H1 (cell line): ENCODE data around the gene JPH3. TPM values are rescaled to one million over a fixed set of nuclear protein-coding genes. Genes with fewer than 3 reads are reported as not detected.

Experiments
- CTCF ChIA-PET: fragments of 300-600 bp; sonication (Branson Sonifier 250); formaldehyde crosslinking; loops from one replicate; lab custom pipeline; 2021; ENCODE audit not compliant: partially characterized antibody; lab: Charles Lee
- POLR2A ChIA-PET: fragments of 300-600 bp; sonication (Branson Sonifier 250); formaldehyde crosslinking; loops from one replicate; lab custom pipeline; 2021; ENCODE audit warnings: inconsistent platforms; ENCODE audit not compliant: partially characterized antibody; lab: Charles Lee
- DNase-seq, 2 experiments: peaks; one replicate each; pipeline versions ENCODE4 v3.0.0 to v3.0.0-alpha.2; 2010 to 2022; ENCODE audit warnings: low spot score in 2 of 2, low read depth in 1 of 2, mixed read lengths in 1 of 2
- FAIRE-seq: peaks from 2 replicates; lab custom pipeline; 2011; peaks lifted over from hg19 to GRCh38; lab: Jason Lieb, UNC
- H2AFZ ChIP-seq: 2 replicates; pipeline ENCODE4 v1.8.1; 2012; ENCODE audit warnings: low read length, inconsistent platforms
- H2AK5ac ChIP-seq: 2 replicates; pipeline ENCODE4 v1.6.1; 2013; ENCODE audit warnings: low read depth, low read length
- H2BK120ac ChIP-seq: replicated peaks from 2 replicates; pipeline ENCODE3; 2013; ENCODE audit warnings: low read depth, low read length, inconsistent platforms
- H2BK12ac ChIP-seq: 2 replicates; pipeline ENCODE4 v1.6.1; 2013; ENCODE audit warnings: low read depth, low read length
- H2BK15ac ChIP-seq: 2 replicates; pipeline ENCODE4 v1.6.1; 2013; ENCODE audit warnings: low read length
- H2BK20ac ChIP-seq: 2 replicates; pipeline ENCODE4 v1.6.1; 2013; ENCODE audit warnings: low read length
- H2BK5ac ChIP-seq: 2 replicates; pipeline ENCODE4 v1.6.1; 2013; ENCODE audit warnings: low read depth, low read length
- H3K14ac ChIP-seq: 2 replicates; pipeline ENCODE4 v1.6.1; 2013; ENCODE audit warnings: inconsistent platforms; ENCODE audit not compliant: insufficient read length
- H3K18ac ChIP-seq: 2 replicates; pipeline ENCODE4 v1.6.1; 2013; ENCODE audit warnings: low read length; ENCODE audit errors: extremely low read depth
- H3K23ac ChIP-seq: 2 replicates; pipeline ENCODE4 v1.6.1; 2013; ENCODE audit warnings: inconsistent platforms; ENCODE audit not compliant: insufficient read length
- H3K23me2 ChIP-seq: 2 replicates; pipeline ENCODE4 v1.6.1; 2013; ENCODE audit warnings: low read depth, low read length
- H3K27ac ChIP-seq: 2 replicates; pipeline ENCODE4 v1.6.1; 2011; ENCODE audit warnings: low read depth, low read length, inconsistent platforms
- H3K27me3 ChIP-seq, 4 experiments: replicated peaks in 1 of 4; 1 replicate in 1 of 4; 2 replicates in 3 of 4; pipeline versions ENCODE4 v1.6.1 to v1.8.1; 2011 to 2013; ENCODE audit warnings: low read length in 3 of 4, mild to moderate bottlenecking in 3 of 4, inconsistent platforms in 2 of 4, mixed read lengths in 2 of 4, moderate library complexity in 1 of 4; ENCODE audit not compliant: control insufficient read depth in 3 of 4, insufficient read depth in 3 of 4; ENCODE audit errors: extremely low read depth in 1 of 4
- H3K36me3 ChIP-seq, 4 experiments: 2 replicates each; pipeline versions ENCODE4 v1.6.1 to v1.8.1; 2011 to 2013; ENCODE audit warnings: mild to moderate bottlenecking in 4 of 4, low read length in 3 of 4, moderate library complexity in 2 of 4, control low read depth in 1 of 4, inconsistent platforms in 1 of 4; ENCODE audit not compliant: insufficient read depth in 4 of 4, control insufficient read depth in 2 of 4
- H3K4ac ChIP-seq: replicated peaks from 2 replicates; pipeline ENCODE3; 2013; ENCODE audit warnings: low read length, low read depth, mixed read lengths, inconsistent platforms; ENCODE audit not compliant: insufficient read length
- H3K4me1 ChIP-seq, 4 experiments: replicated peaks in 1 of 4; 1 replicate in 1 of 4; 2 replicates in 3 of 4; pipeline versions ENCODE4 v1.6.1 to v1.8.1; 2011 to 2013; ENCODE audit warnings: low read length in 3 of 4, inconsistent platforms in 2 of 4, mixed read lengths in 1 of 4; ENCODE audit not compliant: insufficient read depth in 4 of 4, control insufficient read depth in 3 of 4
- H3K4me2 ChIP-seq, 2 experiments: 2 replicates each; pipeline versions ENCODE4 v1.6.1 to v1.8.1; 2011 to 2013; ENCODE audit warnings: low read depth in 2 of 2, low read length in 2 of 2, control low read depth in 1 of 2, inconsistent platforms in 1 of 2, mild to moderate bottlenecking in 1 of 2; ENCODE audit not compliant: insufficient read depth in 1 of 2
- H3K4me3 ChIP-seq, 4 experiments: fragments of 200-600, 300-600 bp in 1 of 4; sonication (generic), shearing (Covaris generic), sonication (Bioruptor Twin) in 1 of 4; 2 replicates each; pipeline versions ENCODE4 v1.5.1 to v1.8.1; 2011 to 2016; ENCODE audit warnings: low read length in 4 of 4, low read depth in 3 of 4, control low read depth in 2 of 4, inconsistent platforms in 2 of 4, mild to moderate bottlenecking in 2 of 4, mixed read lengths in 1 of 4, moderate library complexity in 1 of 4; ENCODE audit not compliant: insufficient read depth in 2 of 4; ENCODE audit errors: extremely low read depth in 1 of 4
- H3K56ac ChIP-seq: replicated peaks from 2 replicates; pipeline ENCODE3; 2013; ENCODE audit warnings: low read depth, mild to moderate bottlenecking, mixed read lengths, low read length, inconsistent platforms; ENCODE audit not compliant: insufficient read length
- H3K79me1 ChIP-seq: 2 replicates; pipeline ENCODE4 v1.6.1; 2013; ENCODE audit warnings: low read depth, low read length, control low read depth
- H3K79me2 ChIP-seq, 2 experiments: 2 replicates each; pipeline versions ENCODE4 v1.6.1 to v1.8.1; 2012 to 2013; ENCODE audit warnings: low read length in 2 of 2, mild to moderate bottlenecking in 2 of 2, inconsistent platforms in 1 of 2; ENCODE audit not compliant: insufficient read depth in 2 of 2, control insufficient read depth in 1 of 2
- H3K9ac ChIP-seq, 4 experiments: replicated peaks in 1 of 4; 1 replicate in 1 of 4; 2 replicates in 3 of 4; pipeline versions ENCODE4 v1.6.1 to v1.8.1; 2011 to 2013; ENCODE audit warnings: low read depth in 3 of 4, low read length in 3 of 4, control low read depth in 2 of 4, mild to moderate bottlenecking in 2 of 4, moderate library complexity in 2 of 4, inconsistent platforms in 1 of 4; ENCODE audit errors: extremely low read depth in 1 of 4
- H3K9me3 ChIP-seq, 2 experiments: 2 replicates each; pipeline versions ENCODE4 v1.6.1 to v1.8.1; 2012 to 2013; ENCODE audit warnings: mild to moderate bottlenecking in 2 of 2, moderate library complexity in 2 of 2, control low read depth in 1 of 2, inconsistent platforms in 1 of 2, low read depth in 1 of 2, low read length in 1 of 2, mixed read lengths in 1 of 2; ENCODE audit not compliant: insufficient read depth in 2 of 2
- H4K20me1 ChIP-seq, 2 experiments: replicated peaks in 1 of 2; 2 replicates each; pipeline versions ENCODE3 to v1.8.1; 2011 to 2013; ENCODE audit warnings: inconsistent platforms in 2 of 2, low read length in 2 of 2, mild to moderate bottlenecking in 1 of 2; ENCODE audit not compliant: insufficient read depth in 2 of 2, control insufficient read depth in 1 of 2
- H4K5ac ChIP-seq: 2 replicates; pipeline ENCODE4 v1.6.1; 2013; ENCODE audit warnings: low read length, low read depth, mixed read lengths, inconsistent platforms; ENCODE audit not compliant: insufficient read length
- H4K8ac ChIP-seq: 2 replicates; pipeline ENCODE4 v1.8.0; 2013; ENCODE audit warnings: mild to moderate bottlenecking, moderate library complexity, low read length, inconsistent platforms; ENCODE audit not compliant: insufficient read depth; ENCODE audit errors: extremely low read depth
- H4K91ac ChIP-seq: replicated peaks from 2 replicates; pipeline ENCODE3; 2013; ENCODE audit warnings: low read length, mixed read lengths, inconsistent platforms; ENCODE audit not compliant: insufficient read length
- CBX5 ChIP-seq: fragments of 300-800, 300-1000 bp; sonication (generic); IDR thresholded peaks from 2 replicates; pipeline ENCODE4 v1.7.1; 2016; ENCODE audit warnings: antibody characterized with exemption, low read length, low read depth
- CTCF ChIP-seq, 3 experiments: IDR thresholded peaks; 1 replicate in 2 of 3; 2 replicates in 1 of 3; pipeline versions ENCODE4 v1.5.1 to v1.6.1; 2011; ENCODE audit warnings: low read length in 3 of 3, mild to moderate bottlenecking in 3 of 3, inconsistent platforms in 2 of 3, low read depth in 1 of 3, moderate library complexity in 1 of 3; ENCODE audit not compliant: insufficient read depth in 1 of 3; ENCODE audit errors: control extremely low read depth in 1 of 3
- FOSL1 ChIP-seq: IDR thresholded peaks from 2 replicates; pipeline ENCODE4 v1.6.1; 2011; ENCODE audit warnings: mild to moderate bottlenecking, low read depth, low read length, moderate library complexity; ENCODE audit not compliant: insufficient read depth
- HDAC6 ChIP-seq: IDR thresholded peaks from one replicate; pipeline ENCODE4 v1.7.1; 2012; ENCODE audit warnings: low read depth, mild to moderate bottlenecking, inconsistent platforms, low read length, moderate library complexity
- JUN ChIP-seq: IDR thresholded peaks from 2 replicates; pipeline ENCODE4 v1.6.1; 2011; ENCODE audit warnings: low read depth, mild to moderate bottlenecking, improper control_type of control experiment, low read length
- KDM1A ChIP-seq: fragments of 200-600, 300-600 bp; sonication (generic); IDR thresholded peaks from 2 replicates; pipeline ENCODE4 v1.7.1; 2016; ENCODE audit warnings: mild to moderate bottlenecking, low read length, borderline replicate concordance
- TCF12 ChIP-seq: IDR thresholded peaks from 2 replicates; pipeline ENCODE4 v1.6.1; 2011; ENCODE audit warnings: low read depth, mild to moderate bottlenecking, low read length
- TEAD4 ChIP-seq: IDR thresholded peaks from 2 replicates; pipeline ENCODE4 v1.6.1; 2012; ENCODE audit warnings: low read depth, low read length, inconsistent platforms, mixed read lengths
- WGBS, 2 experiments: shearing (Covaris generic) in 1 of 2; methylation state at CpG; one replicate each; pipeline versions ENCODE4 v1.1.6 to v1.1.7; 2013 to 2015; ENCODE audit warnings: low lambda C conversion rate in 2 of 2, mixed read lengths in 2 of 2, inconsistent platforms in 1 of 2, low coverage in 1 of 2, missing lambda C conversion rate in 1 of 2; ENCODE audit not compliant: insufficient replicate concordance in 2 of 2, insufficient coverage in 1 of 2, insufficient read length in 1 of 2; ENCODE audit errors: extremely low coverage in 1 of 2, missing lambda C conversion rate in 1 of 2; 5-methylcytosine and 5-hydroxymethylcytosine counted together
- polyA plus RNA-seq, 7 experiments: library from polyadenylated mRNA; depleted of rRNA in 3 of 7; stranded (reverse) in 5 of 7; unstranded in 2 of 7; fragments of >200 nt in 5 of 7; fragments of 200-250 nt in 2 of 7; gene quantifications; 1 replicate in 5 of 7; 2 replicates in 1 of 7; 4 replicates in 1 of 7; pipeline versions ENCODE4 v1.2.1 to v1.2.3, GENCODE V29; 2011 to 2013; ENCODE audit warnings: missing spikeins in 2 of 7, mixed read lengths in 2 of 7
- total RNA-seq: library from RNA; stranded (reverse); fragmentation: NEBNext Ultra II Directional; extraction: Animal tissue kit (Norgen Biotek cat#: 25700); gene quantifications from 2 replicates; pipeline ENCODE4 v1.2.1, GENCODE V29; 2021
- TF ChIP-seq, protein P1 (sequence below): IDR thresholded peaks from 2 replicates; pipeline ENCODE4 v1.6.1; 2011; ENCODE audit warnings: low read depth, mild to moderate bottlenecking, low read length; ENCODE audit not compliant: insufficient read depth

JPH3 gene
- total and polyA plus RNA-seq, 2 of the 8 experiments (the other 6 are each of a cell fraction or from before 2014, with no cell fraction given), result 10.3 to 28.3 TPM

GRCh38 chr16:87735270-87736007 is 133.1 kb downstream of the JPH3 start:
- H2AFZ ChIP-seq, result no peak overlapping the region
- no peaks in the 10 kb centered on the region for H3K9me3 ChIP-seq
- 91% methylated on average over 19 of the region's 23 CpGs; no CpG with 5 or more reads in 1 of the 2 experiments for WGBS, 2 experiments
- H3K23ac ChIP-seq, result no peak overlapping the region
- H3K56ac ChIP-seq, result no peak overlapping the region
- ChIA-PET CTCF (interaction anchor here (0.6 to 1.1 kb wide), 4 partner anchors 30 to 137 kb away, joined by 3 read pairs; no protein-coding TSS in a partner anchor), POLR2A (interaction anchor here (5.4 kb wide), 1 partner anchor 13 kb away, joined by 39 read pairs; no protein-coding TSS in a partner anchor)
- FAIRE-seq (no peak), DNase-seq (no peak)
- no peak overlapping the region for H3K4me3 ChIP-seq
- peaks cover 7% of the 10 kb centered on the region; the same call in 1 of the 2 replicates for H3K23me2 ChIP-seq
- H2BK15ac ChIP-seq, result no peak overlapping the region
- H3K4me1 ChIP-seq, result peaks cover 0 to 2% (median under 1%) of the 10 kb centered on the region in 4 experiments; a peak in 2 of 7 replicates
- peaks cover 17% of the 10 kb centered on the region for H3K79me1 ChIP-seq
- H3K27ac ChIP-seq, result no peak overlapping the region
- H2BK12ac ChIP-seq, result no peak overlapping the region
- no peak overlapping the region for H2BK5ac ChIP-seq
- no peak overlapping the region for H2AK5ac ChIP-seq
- H4K91ac ChIP-seq, result no peak overlapping the region
- peaks cover 4 to 37% of the 10 kb centered on the region in 2 experiments; a peak in 3 of 4 replicates for H3K79me2 ChIP-seq
- H3K9ac ChIP-seq, result no peak overlapping the region
- no peak overlapping the region for H3K14ac ChIP-seq
- no peak overlapping the region for H2BK20ac ChIP-seq
- H3K18ac ChIP-seq, result no peak overlapping the region
- no peaks in the 10 kb centered on the region for H3K27me3 ChIP-seq
- peaks cover 15 to 27% of the 10 kb centered on the region in 2 experiments for H4K20me1 ChIP-seq
- no peak overlapping the region for H4K5ac ChIP-seq
- no peak overlapping the region for H2BK120ac ChIP-seq
- H3K4ac ChIP-seq, result no peak overlapping the region
- peaks cover 0 to 13% (median 4%) of the 10 kb centered on the region in 4 experiments; a peak in 5 of 8 replicates for H3K36me3 ChIP-seq
- no peak overlapping the region for H4K8ac ChIP-seq
- no peak overlapping the region for H3K4me2 ChIP-seq
- TF ChIP-seq, protein P1, sequence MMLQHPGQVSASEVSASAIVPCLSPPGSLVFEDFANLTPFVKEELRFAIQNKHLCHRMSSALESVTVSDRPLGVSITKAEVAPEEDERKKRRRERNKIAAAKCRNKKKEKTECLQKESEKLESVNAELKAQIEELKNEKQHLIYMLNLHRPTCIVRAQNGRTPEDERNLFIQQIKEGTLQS, result no peak
- no peak for TF ChIP-seq KDM1A
- TF ChIP-seq CBX5, result no peak
- no peak for TF ChIP-seq HDAC6
- no peak for TF ChIP-seq TCF12
- no peak for TF ChIP-seq JUN
- no peak for TF ChIP-seq CTCF (IDR thresholded peaks at IDR 0.05; ENCODE audit: control extremely low read depth in 1 of 3, insufficient read depth in 1 of 3, low read depth in 1 of 3, low read length in 3 of 3)
- no peak for TF ChIP-seq TEAD4
- no peak for TF ChIP-seq FOSL1
